IMR-90 (cell line): ENCODE results near the gene PPFIBP2. TPM values are rescaled to one million over a fixed set of nuclear protein-coding genes. Genes with fewer than 3 reads are reported as not detected.

Experiments
- ATAC-seq: fragments of 200-7000 bp; cut with Tn5 transposase; 2 replicates; pipeline ENCODE4 v1.9.1; 2020; ENCODE audit warnings: low read depth, mild to moderate bottlenecking, moderate library complexity
- BruUV-seq: library from RNA; stranded (reverse); fragments of 400-500 nt; replicated peaks from 2 replicates; lab custom pipeline; 2021; lab: Mats Ljungman, UMichigan
- CTCF ChIA-PET: fragments of 300-600 bp; formaldehyde crosslinking; extraction: SDS; loops from one replicate; lab custom pipeline; 2021; ENCODE audit warnings: antibody characterized with exemption; lab: Yijun Ruan, JAX
- POLR2A ChIA-PET: fragments of 300-600 bp; sonication (Branson Sonifier 250); formaldehyde crosslinking; loops from one replicate; lab custom pipeline; 2022; ENCODE audit warnings: antibody characterized with exemption; ENCODE audit not compliant: unreplicated experiment; lab: Charles Lee
- DNase-seq: peaks from one replicate; pipeline ENCODE4 v3.0.0; 2013
- H2AFZ ChIP-seq: replicated peaks from 2 replicates; pipeline ENCODE3; 2013; ENCODE audit warnings: low read length, mild to moderate bottlenecking; ENCODE audit not compliant: poor library complexity
- H2AK5ac ChIP-seq: 2 replicates; pipeline ENCODE4 v1.6.1; 2013; ENCODE audit warnings: low read depth, low read length, inconsistent platforms
- H2AK9ac ChIP-seq: replicated peaks from 2 replicates; pipeline ENCODE3; 2013; ENCODE audit warnings: mild to moderate bottlenecking, low read depth, low read length, moderate library complexity; ENCODE audit not compliant: poor library complexity
- H2BK120ac ChIP-seq: 2 replicates; pipeline ENCODE4 v1.6.1; 2013; ENCODE audit warnings: low read depth, low read length, inconsistent platforms
- H2BK15ac ChIP-seq: 3 replicates; pipeline ENCODE4 v1.6.1; 2013; ENCODE audit warnings: low read depth, low read length, inconsistent platforms
- H2BK20ac ChIP-seq: 2 replicates; pipeline ENCODE4 v1.6.1; 2013; ENCODE audit warnings: low read depth, mild to moderate bottlenecking, inconsistent platforms, low read length, moderate library complexity
- H2BK5ac ChIP-seq: 2 replicates; pipeline ENCODE4 v1.6.1; 2013; ENCODE audit warnings: mild to moderate bottlenecking, low read depth, low read length, inconsistent platforms; ENCODE audit not compliant: poor library complexity, severe bottlenecking
- H3K14ac ChIP-seq: replicated peaks from 2 replicates; pipeline ENCODE4 v1.6.1; 2013; ENCODE audit warnings: low read depth, low read length, inconsistent platforms
- H3K18ac ChIP-seq: 2 replicates; pipeline ENCODE4 v1.6.1; 2013; ENCODE audit warnings: low read depth, low read length, control low read depth
- H3K23ac ChIP-seq: 2 replicates; pipeline ENCODE4 v1.6.1; 2013; ENCODE audit warnings: low read depth, low read length, inconsistent platforms
- H3K27ac ChIP-seq: 2 replicates; pipeline ENCODE4 v1.5.1; 2013; ENCODE audit warnings: mild to moderate bottlenecking, control low read depth, low read length; ENCODE audit not compliant: insufficient read depth
- H3K27me3 ChIP-seq: 2 replicates; pipeline ENCODE4 v1.6.1; 2013; ENCODE audit warnings: low read length; ENCODE audit not compliant: control insufficient read depth, insufficient read depth
- H3K36me3 ChIP-seq: 2 replicates; pipeline ENCODE4 v1.6.1; 2013; ENCODE audit warnings: low read length, mixed read lengths; ENCODE audit not compliant: control insufficient read depth, insufficient read depth
- H3K4ac ChIP-seq: 2 replicates; pipeline ENCODE4 v1.6.1; 2013; ENCODE audit warnings: low read depth, low read length, inconsistent platforms
- H3K4me1 ChIP-seq: 2 replicates; pipeline ENCODE4 v1.6.1; 2013; ENCODE audit warnings: low read length, mixed read lengths; ENCODE audit not compliant: control insufficient read depth, insufficient read depth
- H3K4me2 ChIP-seq: 2 replicates; pipeline ENCODE4 v1.6.1; 2013; ENCODE audit warnings: low read depth, mild to moderate bottlenecking, control low read depth, low read length, moderate library complexity
- H3K4me3 ChIP-seq: 2 replicates; pipeline ENCODE4 v1.5.1; 2013; ENCODE audit warnings: low read depth, mild to moderate bottlenecking, control low read depth, low read length, moderate library complexity; ENCODE audit not compliant: insufficient read depth
- H3K56ac ChIP-seq: 2 replicates; pipeline ENCODE4 v1.6.1; 2013; ENCODE audit warnings: low read length, inconsistent platforms; ENCODE audit not compliant: insufficient read depth; ENCODE audit errors: extremely low read depth
- H3K79me1 ChIP-seq, 2 experiments: 2 replicates each; pipeline ENCODE4 v1.6.1; 2013; ENCODE audit warnings: low read length in 2 of 2, inconsistent platforms in 1 of 2, low read depth in 1 of 2
- H3K9ac ChIP-seq: 2 replicates; pipeline ENCODE4 v1.6.1; 2013; ENCODE audit warnings: low read depth, low read length, control low read depth
- H3K9me1 ChIP-seq: 2 replicates; pipeline ENCODE4 v1.6.1; 2013; ENCODE audit warnings: low read length, inconsistent platforms; ENCODE audit not compliant: insufficient read depth
- H3K9me3 ChIP-seq: 2 replicates; pipeline ENCODE4 v1.6.1; 2013; ENCODE audit warnings: low read length; ENCODE audit not compliant: control insufficient read depth, insufficient read depth
- H4K20me1 ChIP-seq: 2 replicates; pipeline ENCODE4 v1.6.1; 2013; ENCODE audit warnings: low read length, inconsistent platforms; ENCODE audit not compliant: insufficient read depth
- H4K5ac ChIP-seq: 2 replicates; pipeline ENCODE4 v1.6.1; 2013; ENCODE audit warnings: mild to moderate bottlenecking, low read depth, low read length, control low read depth
- H4K8ac ChIP-seq, 2 experiments: 2 replicates each; pipeline ENCODE4 v1.6.1; 2013; ENCODE audit warnings: low read depth in 2 of 2, low read length in 2 of 2, control low read depth in 1 of 2, inconsistent platforms in 1 of 2
- H4K91ac ChIP-seq: 2 replicates; pipeline ENCODE4 v1.6.1; 2013; ENCODE audit warnings: low read depth, low read length, inconsistent platforms; ENCODE audit not compliant: insufficient read depth
- BHLHE40 ChIP-seq: fragments of 150-350 bp; IDR thresholded peaks from 2 replicates; pipeline ENCODE4 v1.6.1; 2016; ENCODE audit warnings: mild to moderate bottlenecking, low read depth, low read length
- CEBPB ChIP-seq: IDR thresholded peaks from 2 replicates; pipeline ENCODE4 v1.6.1; 2012; ENCODE audit warnings: low read depth, low read length, improper control_type of control experiment
- CHD1 ChIP-seq: IDR thresholded peaks from 2 replicates; pipeline ENCODE4 v1.6.1; 2012; ENCODE audit warnings: low read depth, low read length, improper control_type of control experiment
- CTCF ChIP-seq: conservative IDR thresholded peaks from 2 replicates; pipeline ENCODE4 v1.5.1; 2012; ENCODE audit warnings: mild to moderate bottlenecking, low read depth, low read length, improper control_type of control experiment
- ELK1 ChIP-seq: fragments of 150-350 bp; IDR thresholded peaks from 2 replicates; pipeline ENCODE4 v1.6.1; 2016; ENCODE audit warnings: low read depth, mild to moderate bottlenecking, low read length, moderate library complexity, borderline replicate concordance
- FOS ChIP-seq: fragments of 150-350 bp; IDR thresholded peaks from 2 replicates; pipeline ENCODE4 v1.6.1; 2016; ENCODE audit warnings: low read depth, low read length
- MAFK ChIP-seq: IDR thresholded peaks from 2 replicates; pipeline ENCODE4 v1.6.1; 2012; ENCODE audit warnings: low read depth, low read length, improper control_type of control experiment
- MAZ ChIP-seq: IDR thresholded peaks from 2 replicates; pipeline ENCODE4 v1.6.1; 2012; ENCODE audit warnings: low read depth, mild to moderate bottlenecking, low read length, improper control_type of control experiment, moderate library complexity, borderline replicate concordance
- MXI1 ChIP-seq: IDR thresholded peaks from 2 replicates; pipeline ENCODE4 v1.6.1; 2012; ENCODE audit warnings: low read depth, mild to moderate bottlenecking, low read length, moderate library complexity, borderline replicate concordance
- NFE2L2 ChIP-seq: fragments of 150-350 bp; IDR thresholded peaks from 2 replicates; pipeline ENCODE4 v1.6.1; 2016; ENCODE audit warnings: low read depth, mild to moderate bottlenecking, low read length
- POLR2A ChIP-seq: IDR thresholded peaks from 2 replicates; pipeline ENCODE4 v1.6.1; 2012; ENCODE audit warnings: mild to moderate bottlenecking, low read depth, low read length
- RAD21 ChIP-seq: IDR thresholded peaks from 2 replicates; pipeline ENCODE4 v1.6.1; 2012; ENCODE audit warnings: low read length, improper control_type of control experiment
- RCOR1 ChIP-seq: IDR thresholded peaks from 2 replicates; pipeline ENCODE4 v1.6.1; 2012; ENCODE audit warnings: mild to moderate bottlenecking, low read length, improper control_type of control experiment; ENCODE audit not compliant: insufficient replicate concordance
- RFX5 ChIP-seq: IDR thresholded peaks from 2 replicates; pipeline ENCODE4 v1.8.0; 2012; ENCODE audit warnings: low read depth, mild to moderate bottlenecking, low read length, moderate library complexity
- SMC3 ChIP-seq: fragments of 150-350 bp; IDR thresholded peaks from 2 replicates; pipeline ENCODE4 v1.6.1; 2016; ENCODE audit warnings: low read depth, mild to moderate bottlenecking, antibody characterized with exemption, low read length, moderate library complexity
- USF2 ChIP-seq: fragments of 150-350 bp; IDR thresholded peaks from 2 replicates; pipeline ENCODE4 v1.6.1; 2017; ENCODE audit warnings: mild to moderate bottlenecking, antibody characterized with exemption, low read length, low read depth
- WGBS, 2 experiments: methylation state at CpG; one replicate each; pipeline versions ENCODE4 v1.1.5 to v1.1.7; 2013; ENCODE audit warnings: missing lambda C conversion rate in 2 of 2; ENCODE audit not compliant: insufficient read length in 1 of 2; ENCODE audit errors: extremely low coverage in 2 of 2; 5-methylcytosine and 5-hydroxymethylcytosine counted together
- dilution Hi-C: fragments of 300-500 bp; cut with HindIII; formaldehyde crosslinking; loops from one replicate; pipeline ENCODE4 v1.14.3; 2018; ENCODE audit warnings: low sequenced_read_pairs; ENCODE audit not compliant: unreplicated experiment
- in situ Hi-C: fragments of 300-500 bp; cut with MboI; formaldehyde crosslinking; loops from 3 replicates; pipeline ENCODE4 v1.14.3; 2019; ENCODE audit warnings: low sequenced_read_pairs, inconsistent platforms, mixed read lengths
- intact Hi-C: fragments of 100-400 bp; cut with micrococcal nuclease; formaldehyde crosslinking; loops from 2 replicates; pipeline ENCODE4 v1.10.0; 2022
- polyA plus RNA-seq, 3 experiments: library from polyadenylated mRNA; depleted of rRNA; stranded (reverse); fragments of >200 nt; gene quantifications; 2 replicates each; pipeline ENCODE4 v1.2.3, GENCODE V29; 2012; ENCODE audit warnings: low replicate concordance in 1 of 3
- total RNA-seq: library from RNA; depleted of rRNA; stranded (reverse); fragments of >200 nt; gene quantifications from 2 replicates; pipeline ENCODE4 v1.2.3, GENCODE V29; 2012

PPFIBP2 gene
- total and polyA plus RNA-seq, 2 of the 4 experiments (the other 2 are of a cell fraction): 6.0 to 11.8 TPM

- Histone ChIP-seq H3K27ac (no peak overlapping the region), H3K18ac (no peak overlapping the region), H3K9me1 (no peaks in the 10 kb centered on the region), H3K4me1 (no peaks in the 10 kb centered on the region), H2BK120ac (no peak overlapping the region), H2AK9ac (no peak overlapping the region), H2BK15ac (no peak overlapping the region), H2AK5ac (no peak overlapping the region), H3K14ac (no peak overlapping the region), H4K20me1 (no peaks in the 10 kb centered on the region), H3K79me1 (no peaks in the 10 kb centered on the region), H4K5ac (no peak overlapping the region), H3K27me3 (no peaks in the 10 kb centered on the region), H2BK20ac (no peak overlapping the region), H3K36me3 (peaks cover 3% of the 10 kb centered on the region), H3K56ac (no peak overlapping the region), H3K9ac (no peak overlapping the region), H2AFZ (no peak overlapping the region), H4K91ac (no peak overlapping the region), H2BK5ac (no peak overlapping the region), H4K8ac (no peak overlapping the region), H3K4ac (no peak overlapping the region), H3K23ac (no peak overlapping the region), H3K9me3 (no peaks in the 10 kb centered on the region), H3K4me2 (no peak overlapping the region), H3K4me3 (no peak overlapping the region)
- intact Hi-C loops (no loop called here), dilution Hi-C loops (no loop called here), in situ Hi-C loops (loop anchor here (5.0 kb wide), 1 partner anchor 79 kb away; no protein-coding TSS in a partner anchor)
- BruUV-seq: no TSS peak
- TF ChIP-seq RAD21 (no peak), NFE2L2 (no peak), MAFK (no peak), BHLHE40 (no peak), POLR2A (no peak), FOS (no peak), USF2 (no peak), CTCF (no peak), ELK1 (no peak), RFX5 (no peak), CEBPB (no peak), RCOR1 (no peak), MXI1 (no peak), CHD1 (no peak), MAZ (no peak), SMC3 (no peak)
- 100% methylated on average over 1 of the region's 9 CpGs; no CpG with 5 or more reads in 1 of the 2 experiments for WGBS, 2 experiments
- ChIA-PET POLR2A (no interaction called here), CTCF (no interaction called here)
- DNase-seq (no peak), ATAC-seq (no peak)
These were observed 137.9 kb downstream of the PPFIBP2 start for GRCh38 chr11:7651700-7652099.
